Gastroesophageal sphincter (tissue), 3 donors: ENCODE data around the gene PUSL1.

ENCODE experiments used
- CTCF ChIP-seq, 4 experiments: fragments of 200-600 bp in 2 of 4; fragments of 450-650 bp in 2 of 4; sonication (generic) in 1 of 4; IDR thresholded peaks; one replicate each; pipeline ENCODE4 v1.5.1; 2017 to 2019; ENCODE audit warnings: antibody characterized with exemption in 4 of 4, mild to moderate bottlenecking in 2 of 4, moderate library complexity in 2 of 4
- EP300 ChIP-seq: sonication (generic); formaldehyde crosslinking; IDR thresholded peaks from one replicate; pipeline ENCODE4 v1.6.1; 2017; ENCODE audit warnings: antibody characterized with exemption, mild to moderate bottlenecking
- POLR2A ChIP-seq, 2 donors: fragments of 450-650 bp; IDR thresholded peaks; one replicate each; pipeline ENCODE4 v1.6.1; 2017; ENCODE audit warnings: antibody characterized with exemption in 2 of 2, mild to moderate bottlenecking in 2 of 2, moderate library complexity in 1 of 2
- POLR2AphosphoS5 ChIP-seq: sonication (generic); formaldehyde crosslinking; IDR thresholded peaks from one replicate; pipeline ENCODE4 v1.6.1; 2017; ENCODE audit warnings: antibody characterized with exemption

DNA sequence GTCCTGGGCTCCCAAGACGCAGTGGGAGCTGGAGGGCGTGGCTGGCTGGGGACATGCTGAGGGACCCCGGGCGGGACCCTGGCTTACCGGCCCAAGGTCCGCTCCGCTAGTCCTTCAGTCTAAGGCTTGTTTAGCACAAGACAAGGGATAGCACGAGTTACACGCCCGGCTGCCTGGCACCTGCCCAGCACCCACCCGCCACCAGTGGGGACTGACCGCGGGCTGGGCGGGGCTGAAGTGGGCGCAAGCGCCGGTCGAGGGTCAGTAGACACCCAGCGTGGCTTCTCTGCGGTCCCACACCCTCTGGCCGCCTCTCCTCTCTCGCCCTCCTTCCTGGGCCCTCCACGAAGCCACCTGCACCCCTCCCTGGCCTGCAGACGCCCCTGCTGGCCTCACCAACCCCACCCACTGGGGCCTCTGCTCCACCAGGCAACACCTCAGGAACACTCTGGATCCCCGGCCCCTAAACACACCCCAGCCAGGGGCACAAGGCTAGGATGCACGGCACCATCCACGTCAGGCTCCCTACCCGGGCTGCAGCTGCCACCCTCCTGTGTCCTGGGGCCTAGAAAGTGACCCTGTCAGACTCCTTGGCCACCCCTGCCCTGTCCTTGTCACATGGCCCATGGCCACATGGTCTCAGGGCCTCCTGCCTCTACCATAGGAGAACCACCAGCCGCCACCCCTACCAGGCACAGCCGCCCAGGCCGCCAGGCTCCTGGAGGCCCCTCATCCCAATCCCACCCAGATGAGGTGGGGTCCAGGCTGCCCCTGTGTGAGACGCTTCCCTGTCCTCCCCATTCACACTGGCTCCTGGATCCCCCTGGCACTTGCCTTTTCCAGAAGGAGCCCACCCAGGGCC lies 28.8 kb downstream of the PUSL1 start:
- no peak for TF ChIP-seq CTCF (IDR thresholded peaks at IDR 0.05)
- TF ChIP-seq POLR2AphosphoS5, result no peak
- no peak for TF ChIP-seq POLR2A (IDR thresholded peaks at IDR 0.05)
- TF ChIP-seq EP300, result no peak
